ENCODE results near the gene RALGAPA2. TPM values are rescaled to one million over a fixed set of nuclear protein-coding genes. Genes with fewer than 3 reads are reported as not detected.
A peak's percentile ranks its signal among the peaks of the same experiment; 100 is the strongest.

RALGAPA2 gene
- total RNA-seq, 4 donors from 2014 or later = 13.3 to 29.8 (median 23.6) TPM

DNA sequence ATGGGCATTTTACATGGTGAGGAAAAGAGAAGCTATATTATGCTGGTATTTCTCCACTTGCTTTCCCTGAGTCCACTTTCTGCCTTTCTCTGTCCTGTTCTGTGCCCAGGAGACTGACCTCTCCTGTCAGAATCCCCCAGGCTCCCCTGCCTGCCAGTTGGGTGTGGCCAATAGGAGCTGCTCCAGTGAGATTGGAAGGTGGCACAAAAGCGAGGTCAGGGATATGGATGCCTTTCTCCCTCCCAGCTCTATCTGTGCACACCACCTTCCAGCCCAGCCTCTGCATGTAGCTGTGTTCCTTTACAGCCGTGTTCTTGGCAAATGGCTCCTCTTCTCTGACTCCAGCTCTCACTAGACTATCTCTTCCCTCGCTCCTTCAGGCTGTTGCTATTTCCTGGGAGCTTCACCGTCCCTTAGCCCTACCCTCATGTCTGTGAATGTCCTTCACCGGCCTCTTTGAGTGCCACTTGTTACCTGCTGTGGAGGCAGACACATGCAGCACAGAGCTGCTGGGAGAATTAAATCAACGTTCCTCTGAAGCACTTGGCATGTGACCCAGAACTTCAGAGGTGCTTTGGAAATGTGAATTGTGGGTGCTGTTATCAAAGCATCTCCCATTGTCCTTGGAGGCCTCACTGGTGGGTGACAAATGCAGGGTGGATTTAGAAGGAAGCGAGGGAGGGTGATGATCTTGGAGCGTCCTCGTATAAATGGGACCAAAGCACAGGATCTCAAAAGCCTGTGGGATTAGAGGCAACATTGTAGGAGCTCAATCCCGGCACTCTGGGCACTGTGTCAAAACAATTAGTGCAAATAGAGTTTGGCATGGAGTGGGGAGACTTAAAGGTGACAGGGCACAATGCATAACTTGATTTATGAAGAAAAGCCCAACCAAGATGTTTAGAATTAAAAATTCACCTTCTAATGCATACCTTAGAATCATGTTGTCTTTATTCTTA, 28.9 kb upstream of the RALGAPA2 start:
- Histone ChIP-seq H3K27ac (peak overlapping the region in 2 of 4 donors; percentile 22 to 23), H3K4me1 (peaks cover 18 to 41% (median 33%) of the 10 kb centered on the region in 3 donors), H3K27me3 (peaks cover 0 to 17% (median 0%) of the 10 kb centered on the region in 4 donors), H3K36me3 (no peaks in the 10 kb centered on the region), H3K4me3 (no peak overlapping the region), H3K9me3 (no peaks in the 10 kb centered on the region)
- intact Hi-C loops (cut with DNase I) = no loop called here
- WGBS, 2 donors = 37 to 55% methylated on average over 10 of the region's 10 CpGs
- no peak for DNase-seq
- TF ChIP-seq POLR2A (IDR thresholded peaks at IDR 0.05) = no peak
- TF ChIP-seq, protein P1, sequence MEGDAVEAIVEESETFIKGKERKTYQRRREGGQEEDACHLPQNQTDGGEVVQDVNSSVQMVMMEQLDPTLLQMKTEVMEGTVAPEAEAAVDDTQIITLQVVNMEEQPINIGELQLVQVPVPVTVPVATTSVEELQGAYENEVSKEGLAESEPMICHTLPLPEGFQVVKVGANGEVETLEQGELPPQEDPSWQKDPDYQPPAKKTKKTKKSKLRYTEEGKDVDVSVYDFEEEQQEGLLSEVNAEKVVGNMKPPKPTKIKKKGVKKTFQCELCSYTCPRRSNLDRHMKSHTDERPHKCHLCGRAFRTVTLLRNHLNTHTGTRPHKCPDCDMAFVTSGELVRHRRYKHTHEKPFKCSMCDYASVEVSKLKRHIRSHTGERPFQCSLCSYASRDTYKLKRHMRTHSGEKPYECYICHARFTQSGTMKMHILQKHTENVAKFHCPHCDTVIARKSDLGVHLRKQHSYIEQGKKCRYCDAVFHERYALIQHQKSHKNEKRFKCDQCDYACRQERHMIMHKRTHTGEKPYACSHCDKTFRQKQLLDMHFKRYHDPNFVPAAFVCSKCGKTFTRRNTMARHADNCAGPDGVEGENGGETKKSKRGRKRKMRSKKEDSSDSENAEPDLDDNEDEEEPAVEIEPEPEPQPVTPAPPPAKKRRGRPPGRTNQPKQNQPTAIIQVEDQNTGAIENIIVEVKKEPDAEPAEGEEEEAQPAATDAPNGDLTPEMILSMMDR (IDR thresholded peaks at IDR 0.05) = no peak

GRCh38 chr20:20740541-20740940, 28.1 kb upstream of the RALGAPA2 start:
- TF ChIP-seq POLR2A (IDR thresholded peaks at IDR 0.05) = no peak
- TF ChIP-seq, protein P1 (IDR thresholded peaks at IDR 0.05) = no peak
- peaks cover 18 to 41% (median 33%) of the 10 kb centered on the region in 3 donors for H3K4me1 ChIP-seq
- DNase-seq = no peak
- H3K9me3 ChIP-seq = no peaks in the 10 kb centered on the region
- H3K4me3 ChIP-seq = no peak overlapping the region
- 64 to 84% methylated on average over 4 of the region's 4 CpGs for WGBS, 2 donors
- no peaks in the 10 kb centered on the region for H3K36me3 ChIP-seq
- intact Hi-C loops (cut with DNase I) = no loop called here
- peaks cover 0 to 11% (median 0%) of the 10 kb centered on the region in 4 donors for H3K27me3 ChIP-seq
- H3K27ac ChIP-seq = peak overlapping the region in 1 of 4 donors; percentile 22

- intact Hi-C loops (cut with DNase I) = no loop called here
- Histone ChIP-seq H3K27me3 (peaks cover 0 to 10% (median 0%) of the 10 kb centered on the region in 4 donors), H3K4me1 (peaks cover 8 to 24% (median 14%) of the 10 kb centered on the region in 3 donors), H3K36me3 (no peaks in the 10 kb centered on the region), H3K27ac (no peak overlapping the region), H3K4me3 (no peak overlapping the region), H3K9me3 (no peaks in the 10 kb centered on the region)
- TF ChIP-seq, protein P1 (IDR thresholded peaks at IDR 0.05) = no peak
- no peak for TF ChIP-seq POLR2A (IDR thresholded peaks at IDR 0.05)
- no peak for DNase-seq
- WGBS, 2 donors = 42 to 55% methylated on average over 2 of the region's 2 CpGs
These were observed 24.7 kb upstream of the RALGAPA2 start for GRCh38 chr20:20737158-20737557.

DNA sequence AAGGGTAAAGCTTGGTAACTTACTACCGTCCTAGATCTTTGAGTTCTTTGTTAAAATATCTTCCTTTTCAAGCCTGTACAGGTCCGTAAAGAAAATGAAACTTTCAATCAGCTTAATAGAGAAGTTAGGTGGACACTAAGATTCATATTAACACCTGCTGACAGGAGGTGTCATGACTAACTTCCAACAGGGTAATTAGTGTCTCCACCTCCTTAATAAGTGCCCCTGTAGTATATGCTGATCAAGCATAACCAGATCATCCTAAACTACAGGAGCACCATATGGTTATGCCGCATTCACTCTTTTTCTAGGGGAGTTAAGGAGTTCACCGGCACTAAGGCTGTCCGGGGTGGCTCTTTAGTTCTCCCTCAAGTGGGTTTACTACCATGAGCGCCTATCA, 23.9 kb upstream of the RALGAPA2 start:
- WGBS, 2 donors = 64 to 81% methylated on average over 5 to 6 of the region's 6 CpGs
- H3K27ac ChIP-seq = no peak overlapping the region
- H3K9me3 ChIP-seq = no peaks in the 10 kb centered on the region
- DNase-seq = no peak
- no peak overlapping the region for H3K4me3 ChIP-seq
- TF ChIP-seq, protein P1 (IDR thresholded peaks at IDR 0.05) = no peak
- TF ChIP-seq POLR2A (IDR thresholded peaks at IDR 0.05) = no peak
- H3K27me3 ChIP-seq = peaks cover 0 to 10% (median 0%) of the 10 kb centered on the region in 4 donors
- no peaks in the 10 kb centered on the region for H3K36me3 ChIP-seq
- intact Hi-C loops (cut with DNase I) = no loop called here
- peaks cover 8 to 17% (median 9%) of the 10 kb centered on the region in 3 donors for H3K4me1 ChIP-seq

- 59 to 65% methylated on average over 3 of the region's 3 CpGs for WGBS, 2 donors
- H3K4me3 ChIP-seq = no peak overlapping the region
- peaks cover 0 to 8% (median 3%) of the 10 kb centered on the region in 3 donors for H3K4me1 ChIP-seq
- H3K27me3 ChIP-seq = peaks cover 0 to 10% (median 0%) of the 10 kb centered on the region in 4 donors
- DNase-seq = no peak
- intact Hi-C loops (cut with DNase I) = no loop called here
- peak overlapping the region in 3 of 4 donors; percentile 29 to 56 (median 38) for H3K27ac ChIP-seq
- H3K9me3 ChIP-seq = no peaks in the 10 kb centered on the region
- H3K36me3 ChIP-seq = no peaks in the 10 kb centered on the region
- no peak for TF ChIP-seq POLR2A (IDR thresholded peaks at IDR 0.05)
- TF ChIP-seq, protein P1 (IDR thresholded peaks at IDR 0.05) = no peak
These were observed 22.1 kb upstream of the RALGAPA2 start for GRCh38 chr20:20734475-20734948.
